GM23338 (cell line): ENCODE results near the gene NRL. TPM values are rescaled to one million over a fixed set of nuclear protein-coding genes. Genes with fewer than 3 reads are reported as not detected.
A peak's percentile ranks its signal among the peaks of the same experiment; 100 is the strongest.

Experiments
- ATAC-seq: fragments of 200-7000 bp; cut with Tn5 transposase; 3 replicates; pipeline ENCODE4 v1.9.1; 2020
- DNase-seq: peaks from one replicate; pipeline ENCODE4 v3.0.0-alpha.2; 2015; ENCODE audit warnings: low spot score
- H2AFZ ChIP-seq: fragments of 200-600 bp; sonication (generic); 2 replicates; pipeline ENCODE4 v1.8.0; 2016; ENCODE audit warnings: antibody characterized with exemption, mild to moderate bottlenecking, moderate library complexity
- H3F3A ChIP-seq: fragments of 200-600 bp; sonication (generic); replicated peaks from 2 replicates; pipeline ENCODE4 v1.8.0; 2017; ENCODE audit warnings: antibody characterized with exemption, mixed run types, low read depth
- H3K27ac ChIP-seq: fragments of 200-600 bp; sonication (generic); 2 replicates; pipeline ENCODE4 v1.6.1; 2016; ENCODE audit warnings: low read depth
- H3K27me3 ChIP-seq: fragments of 200-600 bp; sonication (generic); 2 replicates; pipeline ENCODE4 v1.8.0; 2016; ENCODE audit warnings: mild to moderate bottlenecking, mixed run types, moderate library complexity; ENCODE audit not compliant: insufficient read depth
- H3K36me3 ChIP-seq: fragments of 200-600 bp; sonication (generic); 2 replicates; pipeline ENCODE4 v1.8.0; 2016; ENCODE audit warnings: mild to moderate bottlenecking; ENCODE audit not compliant: insufficient read depth
- H3K4me1 ChIP-seq: fragments of 200-600 bp; sonication (generic); 2 replicates; pipeline ENCODE4 v1.8.0; 2016; ENCODE audit warnings: mild to moderate bottlenecking, moderate library complexity; ENCODE audit not compliant: insufficient read depth
- H3K4me2 ChIP-seq: fragments of 200-600 bp; sonication (generic); 2 replicates; pipeline ENCODE4 v1.7.1; 2017; ENCODE audit warnings: mixed run types
- H3K4me3 ChIP-seq: fragments of 200-600 bp; sonication (generic); 2 replicates; pipeline ENCODE4 v1.6.1; 2016; ENCODE audit warnings: mixed run types
- H3K79me2 ChIP-seq: fragments of 200-600 bp; sonication (generic); replicated peaks from 2 replicates; pipeline ENCODE4 v1.8.0; 2017; ENCODE audit warnings: mild to moderate bottlenecking; ENCODE audit not compliant: insufficient read depth
- H3K9me2 ChIP-seq: fragments of 200-600 bp; sonication (generic); 2 replicates; pipeline ENCODE4 v1.8.0; 2017; ENCODE audit not compliant: insufficient read depth
- H4K20me1 ChIP-seq: fragments of 200-600 bp; sonication (generic); replicated peaks from 2 replicates; pipeline ENCODE4 v1.8.0; 2017; ENCODE audit warnings: mild to moderate bottlenecking; ENCODE audit not compliant: insufficient read depth
- H3K27ac Mint-ChIP-seq: 2 replicates; pipeline ENCODE4 v1.8.0; 2020; ENCODE audit warnings: inconsistent platforms, mild to moderate bottlenecking, moderate library complexity, mixed read lengths
- H3K27me3 Mint-ChIP-seq: 3 replicates; pipeline ENCODE4 v1.8.0; 2022; ENCODE audit warnings: low read depth, mild to moderate bottlenecking, moderate library complexity, mixed read lengths, inconsistent platforms; ENCODE audit not compliant: insufficient read depth, poor library complexity
- H3K36me3 Mint-ChIP-seq: 3 replicates; pipeline ENCODE4 v1.8.0; 2021; ENCODE audit warnings: low read depth, mild to moderate bottlenecking, inconsistent platforms, moderate library complexity, mixed read lengths
- H3K4me1 Mint-ChIP-seq: 3 replicates; pipeline ENCODE4 v1.8.0; 2020; ENCODE audit warnings: mild to moderate bottlenecking, inconsistent platforms, mixed read lengths
- H3K4me3 Mint-ChIP-seq: 3 replicates; pipeline ENCODE4 v1.8.0; 2021; ENCODE audit warnings: moderate library complexity, mild to moderate bottlenecking, inconsistent platforms, mixed read lengths
- H3K9me3 Mint-ChIP-seq: 3 replicates; pipeline ENCODE4 v1.8.0; 2020; ENCODE audit warnings: moderate library complexity, mild to moderate bottlenecking, inconsistent platforms, mixed read lengths
- CREB1 ChIP-seq: fragments of 250-450 bp; sonication (Bioruptor Pico); IDR thresholded peaks from 2 replicates; pipeline ENCODE4 v1.5.0; 2020; ENCODE audit warnings: low read depth, mild to moderate bottlenecking, moderate library complexity
- CTCF ChIP-seq, 2 experiments: fragments of 200-600 bp in 1 of 2; sonication (generic) in 1 of 2; conservative IDR thresholded peaks; 2 replicates each; pipeline versions ENCODE4 v1.5.1 to v1.6.1; 2016 to 2017; ENCODE audit warnings: antibody characterized with exemption in 2 of 2, low read depth in 2 of 2, mild to moderate bottlenecking in 2 of 2, moderate library complexity in 1 of 2
- ETS1 ChIP-seq: IDR thresholded peaks from 2 replicates; pipeline ENCODE4 v1.6.1; 2016; ENCODE audit warnings: antibody characterized with exemption
- EZH2 ChIP-seq: fragments of 200-600 bp; sonication (generic); IDR thresholded peaks from one replicate; pipeline ENCODE4 v1.8.0; 2017; ENCODE audit warnings: antibody characterized with exemption, mild to moderate bottlenecking, low read depth; ENCODE audit not compliant: unreplicated experiment
- JUNB ChIP-seq: IDR thresholded peaks from one replicate; pipeline ENCODE4 v1.6.1; 2016; ENCODE audit warnings: antibody characterized with exemption; ENCODE audit not compliant: unreplicated experiment
- POLR2AphosphoS5 ChIP-seq: IDR thresholded peaks from 2 replicates; pipeline ENCODE4 v1.6.1; 2016; ENCODE audit warnings: antibody characterized with exemption, low read depth
- STAT1 ChIP-seq: IDR thresholded peaks from one replicate; pipeline ENCODE4 v1.6.1; 2016; ENCODE audit warnings: antibody characterized with exemption; ENCODE audit not compliant: unreplicated experiment
- ZNF462 ChIP-seq: fragments of 250-450 bp; sonication (Bioruptor Pico); IDR thresholded peaks from 2 replicates; pipeline ENCODE4 v1.5.0; 2020; ENCODE audit warnings: mild to moderate bottlenecking, moderate library complexity
- long read RNA-seq: library from polyadenylated mRNA; unstranded; transcript quantifications from one replicate; pipeline ENCODE4 v2.0.0, GENCODE V29; 2020; ENCODE audit not compliant: unreplicated experiment
- polyA plus RNA-seq: library from polyadenylated mRNA; unstranded; fragments of >200 nt; fragmentation: Nextera tagmentation; extraction: Ambion mirVana; gene quantifications from 2 replicates; pipeline ENCODE4 v1.2.1, GENCODE V29; 2016
- total RNA-seq: library from RNA; depleted of rRNA; stranded (reverse); fragments of >200 nt; shearing (Covaris generic); gene quantifications from 2 replicates; pipeline ENCODE4 v1.2.3, GENCODE V29; 2014; rRNA removed

The NRL gene
- total RNA-seq, result 2.2 and 5.2 TPM in 2 replicates
- polyA plus RNA-seq, result 1.4 and 1.8 TPM in 2 replicates
- long read RNA-seq, partial matches to known transcripts, result 0 of 9 reads
- long read RNA-seq, other reads (novel, unspliced or antisense), result 8 of 9 reads

- H3K4me2 ChIP-seq, result peak within 1 kb of the TSS; percentile 96
- H3K4me1 ChIP-seq, result peaks cover 6% of the 10 kb centered on the region
- peaks cover 6% of the 10 kb centered on the region; the same call in 1 of the 2 replicates for H3F3A ChIP-seq
- no peaks in the 10 kb centered on the region for H3K27me3 ChIP-seq
- TF ChIP-seq CREB1 (CRISPR knock-in tag) (peak; percentile 92), ETS1 (peak; percentile 35; the same call in 1 of the 2 replicates), POLR2AphosphoS5 (peak; percentile 55), EZH2 (no peak)
- peak within 1 kb of the TSS; percentile 94 for H3K27ac ChIP-seq
- H2AFZ ChIP-seq, result peak within 1 kb of the TSS; percentile 95
- H3K9me2 ChIP-seq, result no peaks in the 10 kb centered on the region
- peak; percentile 84 for ATAC-seq
- peak within 1 kb of the TSS; percentile 77 for H3K4me3 ChIP-seq
- Mint-ChIP-seq H3K27ac (peak within 1 kb of the TSS; percentile 99), H3K4me1 (peaks cover 16% of the 10 kb centered on the region), H3K4me3 (peak within 1 kb of the TSS; percentile 93), H3K9me3 (peaks cover 3% of the 10 kb centered on the region; the same call in 1 of the 3 replicates), H3K36me3 (peaks cover 28% of the 10 kb centered on the region), H3K27me3 (peaks cover 23% of the 10 kb centered on the region)
- H3K36me3 ChIP-seq, result peaks cover 15% of the 10 kb centered on the region; the same call in 1 of the 2 replicates
- no peaks in the 10 kb centered on the region; the same call in none of the 2 replicates for H4K20me1 ChIP-seq
- peaks cover 11% of the 10 kb centered on the region for H3K79me2 ChIP-seq
- peak; percentile 100 for DNase-seq
These were observed at the start of gene NRL, which contains the start of gene DCAF11 for GRCh38 chr14:24114532-24115421. Gene NRL, minus strand, starts transcription at chr14:24114949. Its CDS starts 32,101 bp downstream, at chr14:24082848. Gene DCAF11, plus strand, starts transcription at chr14:24114777. Its CDS starts 818 bp downstream, at chr14:24115595.

GRCh38 chr14:24162093-24162492 is 47.3 kb upstream of the NRL start:
- no peaks in the 10 kb centered on the region for H3K27me3 ChIP-seq
- 0 out of 2 replicates have a peak, but pooled peaks cover 5% of the 10 kb centered on the region for H3K36me3 ChIP-seq
- Mint-ChIP-seq H3K36me3 (peaks cover 55% of the 10 kb centered on the region), H3K27ac (no peak overlapping the region), H3K4me1 (peaks cover 9% of the 10 kb centered on the region), H3K4me3 (peak overlapping the region; percentile 69), H3K9me3 (no peaks in the 10 kb centered on the region), H3K27me3 (peaks cover 4% of the 10 kb centered on the region)
- no peak overlapping the region for H3K27ac ChIP-seq
- H3K9me2 ChIP-seq, result no peaks in the 10 kb centered on the region
- H3F3A ChIP-seq, result peaks cover 12% of the 10 kb centered on the region; the same call in 1 of the 2 replicates
- H2AFZ ChIP-seq, result no peak overlapping the region
- no peak overlapping the region for H3K4me2 ChIP-seq
- peaks cover 3% of the 10 kb centered on the region; the same call in 1 of the 2 replicates for H4K20me1 ChIP-seq
- DNase-seq, result no peak
- H3K4me3 ChIP-seq, result no peak overlapping the region
- peaks cover 11% of the 10 kb centered on the region for H3K4me1 ChIP-seq
- no peaks in the 10 kb centered on the region for H3K79me2 ChIP-seq
- ATAC-seq, result no peak
- no peak for TF ChIP-seq EZH2
- TF ChIP-seq POLR2AphosphoS5, result no peak
- no peak for TF ChIP-seq ZNF462 (CRISPR knock-in tag)
- no peak for TF ChIP-seq STAT1
- TF ChIP-seq CTCF (conservative IDR thresholded peaks at IDR 0.05; ENCODE audit: low read depth in 2 of 2), result no peak
- no peak for TF ChIP-seq JUNB
